IPS DF 19.7 (cell line): ENCODE measurements around the gene LLGL1.
"Not testable (repeated sequence)": the region's sequence is repeated elsewhere in the genome, so short reads cannot be mapped to it uniquely, and the experiment has no call there.

Source experiments
- DNase-seq: peaks from one replicate; pipeline ENCODE4 v3.0.0-alpha.2; 2013; ENCODE audit warnings: low read depth, low spot score

LLGL1 gene

GRCh38 chr17:18194394-18194793 lies 31.0 kb upstream of the LLGL1 start:
- DNase-seq: no peak

- DNase-seq: no peak
These were observed 30.6 kb upstream of the LLGL1 start for GRCh38 chr17:18194804-18195203.

- no peak for DNase-seq
These were observed 30.2 kb upstream of the LLGL1 start for GRCh38 chr17:18195246-18195645.

- DNase-seq: no peak
These were observed 27.8 kb upstream of the LLGL1 start for GRCh38 chr17:18197535-18198194.

- no peak for DNase-seq
These were observed 26.9 kb upstream of the LLGL1 start for GRCh38 chr17:18198530-18198929.

GRCh38 chr17:18201108-18201507 lies 24.3 kb upstream of the LLGL1 start:
- no peak for DNase-seq

GRCh38 chr17:18203308-18203707 lies 22.1 kb upstream of the LLGL1 start:
- DNase-seq: no peak

- DNase-seq: no peak
These were observed 19.6 kb upstream of the LLGL1 start for GRCh38 chr17:18205861-18206260.

- DNase-seq: no peak
These were observed 18.5 kb upstream of the LLGL1 start for GRCh38 chr17:18206962-18207361.

- no peak for DNase-seq
These were observed 17.3 kb upstream of the LLGL1 start for GRCh38 chr17:18208092-18208491.

GRCh38 chr17:18213666-18214270 lies 11.7 kb upstream of the LLGL1 start:
- DNase-seq: no peak

- not testable (repeated sequence) for DNase-seq
These were observed 8.5 kb upstream of the LLGL1 start for GRCh38 chr17:18216906-18217305.

- DNase-seq: peak; percentile 35
These were observed 7.9 kb upstream of the LLGL1 start for GRCh38 chr17:18217412-18218015.

GRCh38 chr17:18218756-18219415 lies 6.5 kb upstream of the LLGL1 start:
- DNase-seq: no peak

- no peak for DNase-seq
These were observed 1.4 kb upstream of the LLGL1 start for GRCh38 chr17:18224053-18224386.

- peak; percentile 94 for DNase-seq
These were observed 881 bp upstream of the LLGL1 start for GRCh38 chr17:18224387-18225120.

- DNase-seq: no peak
These were observed 328 bp downstream of the LLGL1 start for GRCh38 chr17:18225642-18226283.

- DNase-seq: no peak
These were observed 980 bp downstream of the LLGL1 start for GRCh38 chr17:18226284-18226945.

GRCh38 chr17:18227635-18228034 lies 2.2 kb downstream of the LLGL1 start:
- no peak for DNase-seq

- no peak for DNase-seq
These were observed 2.8 kb downstream of the LLGL1 start for GRCh38 chr17:18228176-18228682.

- DNase-seq: no peak
These were observed 3.8 kb downstream of the LLGL1 start for GRCh38 chr17:18229254-18229653.
